GM18909 (cell line): Measurements from ENCODE around the gene MLLT1.

Experiments used
- ATAC-seq: cut with Tn5 transposase; IDR thresholded peaks from one replicate; pipeline ENCODE4 v1.9.1; 2021; ENCODE audit warnings: mild to moderate bottlenecking; ENCODE audit not compliant: unreplicated experiment, poor library complexity

Gene MLLT1

GRCh38 chr19:6275170-6275744 lies 4.5 kb downstream of the MLLT1 start:
- ATAC-seq, result no peak

- ATAC-seq, result no peak
Measured at GRCh38 chr19:6274756-6275155, 5.0 kb downstream of the MLLT1 start.

GRCh38 chr19:6273701-6274601 lies 5.8 kb downstream of the MLLT1 start:
- no peak for ATAC-seq

- no peak for ATAC-seq
Measured at GRCh38 chr19:6272913-6273600, 6.7 kb downstream of the MLLT1 start.

GRCh38 chr19:6272411-6272791 lies 7.4 kb downstream of the MLLT1 start:
- ATAC-seq, result no peak

GRCh38 chr19:6271721-6272410 lies 7.9 kb downstream of the MLLT1 start:
- no peak for ATAC-seq

- no peak for ATAC-seq
Measured at GRCh38 chr19:6271251-6271650, 8.5 kb downstream of the MLLT1 start.

GRCh38 chr19:6270822-6271221 lies 9.0 kb downstream of the MLLT1 start:
- no peak for ATAC-seq

GRCh38 chr19:6270076-6270745 lies 9.6 kb downstream of the MLLT1 start:
- no peak for ATAC-seq

GRCh38 chr19:6269101-6269886 lies 10.5 kb downstream of the MLLT1 start:
- no peak for ATAC-seq

GRCh38 chr19:6268382-6268771 lies 11.4 kb downstream of the MLLT1 start:
- ATAC-seq, result no peak

GRCh38 chr19:6267552-6268381 lies 12.0 kb downstream of the MLLT1 start:
- no peak for ATAC-seq

GRCh38 chr19:6264803-6265202 lies 15.0 kb downstream of the MLLT1 start:
- no peak for ATAC-seq

- ATAC-seq, result no peak
Measured at GRCh38 chr19:6263735-6264444, 15.9 kb downstream of the MLLT1 start.

GRCh38 chr19:6263306-6263705 lies 16.5 kb downstream of the MLLT1 start:
- no peak for ATAC-seq

GRCh38 chr19:6262519-6262918 lies 17.3 kb downstream of the MLLT1 start:
- no peak for ATAC-seq

GRCh38 chr19:6261883-6262282 lies 17.9 kb downstream of the MLLT1 start:
- ATAC-seq, result no peak
